ENCODE data around the gene IL3. TPM values are rescaled to one million over a fixed set of nuclear protein-coding genes. Genes with fewer than 3 reads are reported as not detected.
A peak's percentile ranks its signal among the peaks of the same experiment; 100 is the strongest.

Gene IL3
- polyA plus RNA-seq, 3 donors = not detected

GRCh38 chr5:132056610-132057497 is 3.6 kb upstream of the IL3 start:
- DNase-seq = no peak

- DNase-seq = no peak
Measured at GRCh38 chr5:132057498-132058255, 2.8 kb upstream of the IL3 start.

- DNase-seq = no peak
Measured at GRCh38 chr5:132058646-132059042, 1.8 kb upstream of the IL3 start.

- no peak for DNase-seq
Measured at GRCh38 chr5:132059043-132059695, 1.3 kb upstream of the IL3 start.

- no peak for DNase-seq
Measured at GRCh38 chr5:132059696-132060500, 557 bp upstream of the IL3 start.

GRCh38 chr5:132063090-132063911 is 2.8 kb downstream of the IL3 start:
- peak; percentile 22 for DNase-seq

- no peak for DNase-seq
Measured at GRCh38 chr5:132064140-132064539, 3.7 kb downstream of the IL3 start.

- DNase-seq = peak; percentile 17
Measured at GRCh38 chr5:132064738-132065331, 4.4 kb downstream of the IL3 start.

GRCh38 chr5:132065351-132065937 is 5.0 kb downstream of the IL3 start:
- peak; percentile 29 for DNase-seq

- no peak for DNase-seq
Measured at GRCh38 chr5:132065951-132066701, 5.7 kb downstream of the IL3 start.

- DNase-seq = no peak
Measured at GRCh38 chr5:132066871-132067270, 6.4 kb downstream of the IL3 start.

- DNase-seq = no peak
Measured at GRCh38 chr5:132067451-132067850, 7.0 kb downstream of the IL3 start.

GRCh38 chr5:132067941-132068808 is 7.7 kb downstream of the IL3 start:
- no peak for DNase-seq

- no peak for DNase-seq
Measured at GRCh38 chr5:132069561-132069960, 9.1 kb downstream of the IL3 start.

GRCh38 chr5:132069994-132070393 is 9.5 kb downstream of the IL3 start:
- no peak for DNase-seq

- no peak for DNase-seq
Measured at GRCh38 chr5:132070460-132071337, 10.2 kb downstream of the IL3 start.

GRCh38 chr5:132071338-132071707 is 10.9 kb downstream of the IL3 start:
- DNase-seq = no peak
